Measurements from ENCODE around the gene DUOXA1.

DNA sequence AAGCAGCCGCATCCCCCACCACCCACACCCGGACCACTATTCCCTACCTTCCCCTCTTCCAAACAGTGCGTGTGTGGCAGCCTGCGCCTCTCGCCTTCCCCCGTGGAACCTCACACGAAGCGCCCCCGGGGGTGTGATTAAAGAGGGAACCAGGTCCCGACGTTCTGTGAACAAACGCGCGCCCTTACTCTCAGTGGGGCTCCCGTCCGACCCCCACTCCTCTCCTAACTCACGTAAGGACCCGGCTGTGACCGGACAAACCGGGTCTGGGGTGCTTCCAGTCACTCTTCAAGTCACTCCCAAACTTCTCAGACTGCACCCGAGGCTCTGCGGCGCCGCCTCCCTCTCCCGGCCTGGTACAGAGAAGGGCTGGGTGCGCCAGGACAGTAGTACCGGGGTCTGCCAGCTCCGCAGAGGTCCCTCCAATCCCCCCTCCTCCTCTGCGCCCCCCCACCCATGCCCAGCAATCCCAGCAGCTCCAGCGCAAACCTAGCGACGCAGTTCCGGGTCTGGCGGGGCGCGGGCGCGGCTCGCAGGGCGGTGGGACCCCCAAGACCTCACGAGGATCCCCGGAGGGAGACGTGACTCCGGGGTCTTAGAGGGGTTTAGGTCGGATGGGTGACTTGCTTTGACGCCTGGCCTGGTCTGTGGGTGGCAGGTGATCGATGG, 574 bp downstream of the DUOXA1 start:
- TF ChIP-seq, protein P1, sequence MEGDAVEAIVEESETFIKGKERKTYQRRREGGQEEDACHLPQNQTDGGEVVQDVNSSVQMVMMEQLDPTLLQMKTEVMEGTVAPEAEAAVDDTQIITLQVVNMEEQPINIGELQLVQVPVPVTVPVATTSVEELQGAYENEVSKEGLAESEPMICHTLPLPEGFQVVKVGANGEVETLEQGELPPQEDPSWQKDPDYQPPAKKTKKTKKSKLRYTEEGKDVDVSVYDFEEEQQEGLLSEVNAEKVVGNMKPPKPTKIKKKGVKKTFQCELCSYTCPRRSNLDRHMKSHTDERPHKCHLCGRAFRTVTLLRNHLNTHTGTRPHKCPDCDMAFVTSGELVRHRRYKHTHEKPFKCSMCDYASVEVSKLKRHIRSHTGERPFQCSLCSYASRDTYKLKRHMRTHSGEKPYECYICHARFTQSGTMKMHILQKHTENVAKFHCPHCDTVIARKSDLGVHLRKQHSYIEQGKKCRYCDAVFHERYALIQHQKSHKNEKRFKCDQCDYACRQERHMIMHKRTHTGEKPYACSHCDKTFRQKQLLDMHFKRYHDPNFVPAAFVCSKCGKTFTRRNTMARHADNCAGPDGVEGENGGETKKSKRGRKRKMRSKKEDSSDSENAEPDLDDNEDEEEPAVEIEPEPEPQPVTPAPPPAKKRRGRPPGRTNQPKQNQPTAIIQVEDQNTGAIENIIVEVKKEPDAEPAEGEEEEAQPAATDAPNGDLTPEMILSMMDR (IDR thresholded peaks at IDR 0.05 in 4 of 5, conservative IDR thresholded peaks at IDR 0.05 in 1 of 5): no peak
- TF ChIP-seq POLR2A (IDR thresholded peaks at IDR 0.05): no peak
